GM19351 (cell line): ENCODE results near the gene SLC5A11.
"Not testable (repeated sequence)": the region's sequence is repeated elsewhere in the genome, so short reads cannot be mapped to it uniquely, and the experiment has no call there.

Experiments
- ATAC-seq: cut with Tn5 transposase; IDR thresholded peaks from one replicate; pipeline ENCODE4 v1.9.1; 2021; ENCODE audit warnings: mild to moderate bottlenecking, moderate library complexity; ENCODE audit not compliant: unreplicated experiment

Gene SLC5A11

GRCh38 chr16:24845726-24846547 is at the start of gene SLC5A11:
TSS of gene SLC5A11 (plus strand) at chr16:24845963. CDS start at chr16:24858644, 12,681 bp downstream.
- ATAC-seq = no peak

- ATAC-seq = no peak
These were observed 45.2 kb upstream of the SLC5A11 start for GRCh38 chr16:24800586-24800985.

GRCh38 chr16:24801761-24802302 is 43.9 kb upstream of the SLC5A11 start:
- ATAC-seq = no peak

- ATAC-seq = no peak
These were observed 40.3 kb upstream of the SLC5A11 start for GRCh38 chr16:24805484-24805883.

- ATAC-seq = no peak
These were observed 38.5 kb upstream of the SLC5A11 start for GRCh38 chr16:24807301-24807700.

GRCh38 chr16:24810951-24811843 is 34.6 kb upstream of the SLC5A11 start:
- no peak for ATAC-seq

- not testable (repeated sequence) for ATAC-seq
These were observed 33.0 kb upstream of the SLC5A11 start for GRCh38 chr16:24812813-24813212.

GRCh38 chr16:24815021-24815420 is 30.7 kb upstream of the SLC5A11 start:
- ATAC-seq = no peak

GRCh38 chr16:24816688-24817087 is 29.1 kb upstream of the SLC5A11 start:
- no peak for ATAC-seq

- no peak for ATAC-seq
These were observed 26.2 kb upstream of the SLC5A11 start for GRCh38 chr16:24819462-24820040.

GRCh38 chr16:24820522-24820921 is 25.2 kb upstream of the SLC5A11 start:
- no peak for ATAC-seq

- no peak for ATAC-seq
These were observed 24.6 kb upstream of the SLC5A11 start for GRCh38 chr16:24821129-24821528.

GRCh38 chr16:24822542-24822941 is 23.2 kb upstream of the SLC5A11 start:
- no peak for ATAC-seq

- no peak for ATAC-seq
These were observed 22.8 kb upstream of the SLC5A11 start for GRCh38 chr16:24822974-24823373.

GRCh38 chr16:24825696-24826095 is 20.1 kb upstream of the SLC5A11 start:
- ATAC-seq = no peak

GRCh38 chr16:24826096-24826690 is 19.6 kb upstream of the SLC5A11 start:
- no peak for ATAC-seq

GRCh38 chr16:24826817-24827566 is 18.8 kb upstream of the SLC5A11 start:
- ATAC-seq = no peak

- ATAC-seq = no peak
These were observed 16.6 kb upstream of the SLC5A11 start for GRCh38 chr16:24829153-24829552.

GRCh38 chr16:24833352-24833751 is 12.4 kb upstream of the SLC5A11 start:
- no peak for ATAC-seq
